Thoracic aorta (tissue), 2 donors: ENCODE results near the gene STAM. TPM values are rescaled to one million over a fixed set of nuclear protein-coding genes. Genes with fewer than 3 reads are reported as not detected.
A peak's percentile ranks its signal among the peaks of the same experiment; 100 is the strongest.

ENCODE experiments used
- ATAC-seq: fragments of 150-250 bp; one replicate; pipeline ENCODE4 v1.8.0; 2017; ENCODE audit warnings: low read depth; ENCODE audit not compliant: insufficient number of reproducible peaks, low FRiP score
- DNase-seq: peaks from one replicate; pipeline ENCODE4 v3.0.0-alpha.2; 2020; ENCODE audit warnings: low spot score
- H3K27ac ChIP-seq, 2 donors: fragments of 200-600 bp; sonication (generic); 1 replicate in 1 of 2; 2 replicates in 1 of 2; pipeline ENCODE4 v1.5.1; 2016; ENCODE audit warnings: mild to moderate bottlenecking in 2 of 2, moderate library complexity in 2 of 2
- H3K27me3 ChIP-seq: fragments of 200-600 bp; sonication (generic); replicated peaks from 2 replicates; pipeline ENCODE4 v1.6.0; 2016; ENCODE audit warnings: mild to moderate bottlenecking; ENCODE audit not compliant: insufficient read depth
- H3K36me3 ChIP-seq: fragments of 200-600 bp; sonication (generic); one replicate; pipeline ENCODE4 v1.5.1; 2016
- H3K4me1 ChIP-seq, 2 donors: fragments of 200-600 bp; sonication (generic); 1 replicate in 1 of 2; 2 replicates in 1 of 2; pipeline versions ENCODE4 v1.5.1 to v1.6.0; 2016; ENCODE audit warnings: low read depth in 2 of 2, mild to moderate bottlenecking in 1 of 2; ENCODE audit not compliant: control insufficient read depth in 1 of 2
- H3K4me3 ChIP-seq: fragments of 200-600 bp; sonication (generic); 2 replicates; pipeline ENCODE4 v1.5.1; 2016; ENCODE audit warnings: mild to moderate bottlenecking
- H3K9me3 ChIP-seq: fragments of 200-600 bp; sonication (generic); 2 replicates; pipeline ENCODE4 v1.5.1; 2016
- CTCF ChIP-seq: fragments of 200-600 bp; sonication (generic); IDR thresholded peaks from one replicate; pipeline ENCODE4 v1.5.1; 2019; ENCODE audit warnings: antibody characterized with exemption
- total RNA-seq, 2 donors: library from RNA; depleted of rRNA; stranded (reverse); fragments of >200 nt; gene quantifications; one replicate each; pipeline versions ENCODE4 v1.1.0 to v1.2.3, GENCODE V29; 2016

STAM gene
- 10 to 100 TPM; 26.1 to 28.4 TPM for total RNA-seq

GRCh38 chr10:17643755-17644484 lies at the start of gene STAM:
Gene STAM, plus strand, starts transcription at chr10:17644151. Its CDS starts 189 bp downstream, at chr10:17644340.
- Histone ChIP-seq H3K27ac (peak within 1 kb of the TSS; percentile 90 to 91), H3K4me1 (peaks cover 30 to 49% of the 10 kb centered on the region in 2 donors), H3K4me3 (peak within 1 kb of the TSS; percentile 80), H3K9me3 (no peaks in the 10 kb centered on the region), H3K36me3 (no peaks in the 10 kb centered on the region), H3K27me3 (no peaks in the 10 kb centered on the region)
- peak; percentile 6 for TF ChIP-seq CTCF
- ATAC-seq (peak; percentile 84), DNase-seq (peak; percentile 55)

- H3K27ac ChIP-seq = no peak overlapping the region
- peaks cover 19% of the 10 kb centered on the region for H3K36me3 ChIP-seq
- DNase-seq (no peak), ATAC-seq (no peak)
- H3K4me1 ChIP-seq = no peaks in the 10 kb centered on the region
- no peaks in the 10 kb centered on the region for H3K9me3 ChIP-seq
- no peaks in the 10 kb centered on the region for H3K27me3 ChIP-seq
- no peak overlapping the region for H3K4me3 ChIP-seq
- TF ChIP-seq CTCF = no peak
Measured at GRCh38 chr10:17597386-17597785, 46.6 kb upstream of the STAM start.

- Histone ChIP-seq H3K27ac (no peak overlapping the region), H3K9me3 (no peaks in the 10 kb centered on the region), H3K4me1 (no peaks in the 10 kb centered on the region), H3K4me3 (no peak overlapping the region), H3K36me3 (peaks cover 10% of the 10 kb centered on the region), H3K27me3 (no peaks in the 10 kb centered on the region)
- no peak for ATAC-seq
- TF ChIP-seq CTCF = no peak
- no peak for DNase-seq
Measured at GRCh38 chr10:17599089-17599488, 44.9 kb upstream of the STAM start.

GRCh38 chr10:17605936-17606335 lies 38.0 kb upstream of the STAM start:
- Histone ChIP-seq H3K4me3 (no peak overlapping the region), H3K9me3 (no peaks in the 10 kb centered on the region), H3K27me3 (no peaks in the 10 kb centered on the region), H3K27ac (no peak overlapping the region), H3K4me1 (peaks cover 0 to 6% of the 10 kb centered on the region in 2 donors), H3K36me3 (peaks cover 14% of the 10 kb centered on the region)
- TF ChIP-seq CTCF = no peak
- DNase-seq = no peak
- no peak for ATAC-seq

- Histone ChIP-seq H3K27ac (no peak overlapping the region), H3K27me3 (no peaks in the 10 kb centered on the region), H3K36me3 (peaks cover 8% of the 10 kb centered on the region), H3K9me3 (no peaks in the 10 kb centered on the region), H3K4me1 (peaks cover 0 to 6% of the 10 kb centered on the region in 2 donors), H3K4me3 (no peak overlapping the region)
- TF ChIP-seq CTCF = no peak
- DNase-seq (no peak), ATAC-seq (no peak)
Measured at GRCh38 chr10:17606547-17607040, 37.4 kb upstream of the STAM start.
